Activated B cell treated with CpG ODN at 0.5 μM for 24 hours (primary cell): Measurements from ENCODE around the gene TMPRSS13. TPM values are rescaled to one million over a fixed set of nuclear protein-coding genes. Genes with fewer than 3 reads are reported as not detected.
"Not testable (repeated sequence)": the region's sequence is repeated elsewhere in the genome, so short reads cannot be mapped to it uniquely, and the experiment has no call there.

Experiments used
- ATAC-seq: fragments of 200-7000 bp; cut with Tn5 transposase; one replicate; pipeline ENCODE4 v1.10.0; 2021; ENCODE audit warnings: low read depth, mild to moderate bottlenecking, moderate library complexity
- CTCF ChIA-PET: fragments of 350-600 bp; sonication (Branson Sonifier 250); formaldehyde crosslinking; loops from one replicate; lab custom pipeline; 2021; ENCODE audit warnings: antibody characterized with exemption; lab: Charles Lee
- POLR2A ChIA-PET: fragments of 350-600 bp; sonication (Branson Sonifier 250); formaldehyde crosslinking; loops from one replicate; lab custom pipeline; 2021; ENCODE audit warnings: antibody characterized with exemption; lab: Charles Lee
- DNase-seq: peaks from one replicate; pipeline ENCODE4 v3.0.0; 2022
- H3K27ac Mint-ChIP-seq: one replicate; pipeline ENCODE4 v1.8.0; 2020; ENCODE audit warnings: mixed read lengths
- H3K27me3 Mint-ChIP-seq: one replicate; pipeline ENCODE4 v1.8.0; 2021; ENCODE audit warnings: mixed read lengths
- H3K36me3 Mint-ChIP-seq: one replicate; pipeline ENCODE4 v1.8.0; 2021; ENCODE audit warnings: low read depth, mixed read lengths
- H3K4me1 Mint-ChIP-seq: one replicate; pipeline ENCODE4 v1.8.0; 2021; ENCODE audit warnings: mixed read lengths
- H3K4me3 Mint-ChIP-seq: one replicate; pipeline ENCODE4 v1.8.0; 2020; ENCODE audit warnings: mild to moderate bottlenecking, mixed read lengths
- H3K9me3 Mint-ChIP-seq: one replicate; pipeline ENCODE4 v1.8.0; 2020; ENCODE audit warnings: mixed read lengths
- intact Hi-C: fragments of 100-400 bp; cut with micrococcal nuclease; formaldehyde crosslinking; loops from one replicate; pipeline ENCODE4 v1.15.1; 2024
- total RNA-seq: library from RNA; stranded (reverse); gene quantifications from 2 replicates; pipeline ENCODE4 v1.2.3, GENCODE V29; 2022
- TF ChIP-seq, protein P1 (sequence below): fragments of 200-600 bp; IDR thresholded peaks from one replicate; pipeline ENCODE4 v1.8.0; 2022; ENCODE audit warnings: antibody characterized with exemption, mild to moderate bottlenecking

The TMPRSS13 gene
- total RNA-seq, 1 donor from 2014 or later: 3.7 TPM

DNA sequence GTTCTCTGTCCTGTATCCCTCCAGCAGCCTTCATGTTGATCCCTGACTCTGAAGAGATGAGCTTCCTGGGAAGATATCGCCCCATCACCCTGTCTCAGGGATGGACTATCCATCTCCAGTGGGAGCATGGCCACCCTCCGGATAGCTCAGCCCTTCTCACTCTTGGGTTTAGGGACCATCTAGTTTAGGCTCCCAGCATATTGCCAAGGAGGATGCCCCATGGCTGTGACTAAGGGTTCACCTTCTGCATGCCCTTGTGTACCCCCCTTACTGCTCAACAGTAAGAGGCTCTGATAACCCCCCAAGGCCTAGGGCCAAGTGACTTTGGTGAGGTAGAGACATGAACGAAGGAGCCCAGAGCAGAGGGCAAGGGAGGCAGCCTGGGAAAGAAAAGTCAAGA, 1.3 kb downstream of the TMPRSS13 start:
- intact Hi-C loops: no loop called here
- H3K4me3 Mint-ChIP-seq: no peak overlapping the region
- no peak for ATAC-seq
- ChIA-PET POLR2A (no interaction called here), CTCF (interaction anchor here (0.6 to 2.2 kb wide), 2 partner anchors 19 to 83 kb away, joined by 3 to 8 read pairs; no protein-coding TSS in a partner anchor)
- H3K27ac Mint-ChIP-seq: no peak overlapping the region
- TF ChIP-seq, protein P1, sequence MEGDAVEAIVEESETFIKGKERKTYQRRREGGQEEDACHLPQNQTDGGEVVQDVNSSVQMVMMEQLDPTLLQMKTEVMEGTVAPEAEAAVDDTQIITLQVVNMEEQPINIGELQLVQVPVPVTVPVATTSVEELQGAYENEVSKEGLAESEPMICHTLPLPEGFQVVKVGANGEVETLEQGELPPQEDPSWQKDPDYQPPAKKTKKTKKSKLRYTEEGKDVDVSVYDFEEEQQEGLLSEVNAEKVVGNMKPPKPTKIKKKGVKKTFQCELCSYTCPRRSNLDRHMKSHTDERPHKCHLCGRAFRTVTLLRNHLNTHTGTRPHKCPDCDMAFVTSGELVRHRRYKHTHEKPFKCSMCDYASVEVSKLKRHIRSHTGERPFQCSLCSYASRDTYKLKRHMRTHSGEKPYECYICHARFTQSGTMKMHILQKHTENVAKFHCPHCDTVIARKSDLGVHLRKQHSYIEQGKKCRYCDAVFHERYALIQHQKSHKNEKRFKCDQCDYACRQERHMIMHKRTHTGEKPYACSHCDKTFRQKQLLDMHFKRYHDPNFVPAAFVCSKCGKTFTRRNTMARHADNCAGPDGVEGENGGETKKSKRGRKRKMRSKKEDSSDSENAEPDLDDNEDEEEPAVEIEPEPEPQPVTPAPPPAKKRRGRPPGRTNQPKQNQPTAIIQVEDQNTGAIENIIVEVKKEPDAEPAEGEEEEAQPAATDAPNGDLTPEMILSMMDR: no peak
- H3K36me3 Mint-ChIP-seq: no peaks in the 10 kb centered on the region
- peaks cover 2% of the 10 kb centered on the region for H3K27me3 Mint-ChIP-seq
- no peaks in the 10 kb centered on the region for H3K9me3 Mint-ChIP-seq
- peaks cover 14% of the 10 kb centered on the region for H3K4me1 Mint-ChIP-seq
- DNase-seq: no peak

DNA sequence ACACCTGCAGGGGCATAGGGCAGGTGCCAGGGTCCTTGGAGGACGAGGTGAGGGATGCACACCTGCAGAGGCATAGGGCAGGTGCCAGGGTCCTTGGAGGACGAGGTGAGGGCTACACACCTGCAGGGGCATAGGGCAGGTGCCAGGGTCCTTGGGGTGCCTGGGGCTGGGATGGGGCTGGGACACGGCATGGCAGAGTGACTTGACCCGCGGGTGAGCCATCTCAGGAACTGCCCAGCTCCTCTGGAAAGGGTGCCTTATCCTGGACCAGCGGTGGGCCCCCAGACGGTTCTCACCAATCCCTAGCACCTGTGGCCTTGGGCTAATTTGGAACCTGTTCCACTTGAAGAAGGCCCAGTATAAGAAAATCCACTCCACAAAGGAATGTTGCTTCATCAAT, 3.0 kb downstream of the TMPRSS13 start:
- CTCF ChIA-PET, ATAC-seq, intact Hi-C loops, H3K27me3 Mint-ChIP-seq, H3K36me3 Mint-ChIP-seq, DNase-seq, H3K4me3 Mint-ChIP-seq, H3K9me3 Mint-ChIP-seq, POLR2A ChIA-PET, H3K27ac Mint-ChIP-seq: not testable (repeated sequence)
- H3K4me1 Mint-ChIP-seq: peaks cover 13% of the 10 kb centered on the region

DNA sequence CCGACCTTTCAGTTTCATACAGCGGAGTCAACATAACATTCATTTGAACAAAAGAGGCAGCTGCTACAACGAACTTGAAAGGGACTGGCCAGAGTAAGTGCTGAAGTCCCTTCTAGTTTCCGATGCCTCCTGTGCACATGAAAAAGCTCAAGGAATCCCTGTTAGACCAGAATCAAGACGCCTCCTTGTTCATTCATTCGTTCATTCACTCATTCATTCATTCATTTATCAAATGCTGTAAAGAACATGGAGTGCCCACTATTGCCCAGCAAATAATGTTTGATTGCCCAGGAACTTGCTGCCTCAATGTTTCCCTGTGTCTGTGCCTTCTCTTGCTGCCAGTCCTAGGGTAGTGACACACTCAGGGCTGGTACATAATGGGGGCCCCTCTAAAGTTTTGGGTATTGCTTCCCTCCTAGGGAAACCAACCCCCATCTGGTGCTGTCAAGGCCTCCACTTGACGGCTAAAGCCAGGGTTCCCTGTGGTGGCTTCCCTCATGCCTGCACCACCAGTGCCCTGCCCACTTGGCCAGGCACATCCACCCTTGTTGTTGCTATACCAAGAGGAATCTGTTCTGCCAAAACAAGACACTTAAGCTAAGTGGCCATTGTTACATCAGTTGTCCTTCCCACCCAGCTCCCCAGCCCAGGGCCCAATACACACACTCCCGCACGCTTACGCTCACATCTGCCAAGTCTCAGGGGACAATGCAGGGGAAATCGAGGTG, 3.8 kb downstream of the TMPRSS13 start:
- no peaks in the 10 kb centered on the region for H3K9me3 Mint-ChIP-seq

DNA sequence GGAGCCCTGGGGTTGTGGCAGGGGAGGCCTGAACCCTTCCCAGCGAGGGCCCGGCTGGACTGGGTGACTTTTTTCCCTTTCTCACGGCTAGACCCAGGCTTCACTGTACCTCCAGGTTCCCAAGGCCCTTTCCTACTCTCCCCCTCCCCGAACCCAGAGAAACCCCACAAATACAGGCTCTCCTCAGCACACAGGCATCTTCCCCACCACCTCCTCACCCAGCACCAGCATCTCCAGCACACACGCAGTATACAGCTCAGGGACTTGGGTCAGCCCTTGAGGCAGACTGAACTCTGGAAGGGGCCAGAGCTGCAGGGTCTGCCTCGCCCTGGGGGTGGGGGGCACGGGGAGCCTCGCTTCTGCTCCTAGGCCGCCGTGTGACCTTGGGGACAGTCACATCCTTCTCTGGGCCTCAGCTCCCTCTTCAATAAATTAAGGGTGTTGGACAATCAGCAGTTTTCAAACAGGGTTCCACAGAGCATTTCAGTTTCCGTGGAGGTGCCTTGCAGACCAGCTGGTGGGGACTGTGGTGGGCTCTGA, 4.5 kb downstream of the TMPRSS13 start:
- intact Hi-C loops: no loop called here
- Mint-ChIP-seq H3K27ac (no peak overlapping the region), H3K9me3 (no peaks in the 10 kb centered on the region), H3K4me1 (peaks cover 8% of the 10 kb centered on the region), H3K27me3 (peaks cover 2% of the 10 kb centered on the region), H3K4me3 (no peak overlapping the region), H3K36me3 (no peaks in the 10 kb centered on the region)
- TF ChIP-seq, protein P1: no peak
- CTCF ChIA-PET: interaction anchor here (1.1 kb wide), 1 partner anchor 22 kb away, joined by 4 read pairs; no protein-coding TSS in a partner anchor
- no peak for DNase-seq
- POLR2A ChIA-PET: no interaction called here
- no peak for ATAC-seq

More for the DNA sequence above, 3.8 kb downstream of the TMPRSS13 start:
- TF ChIP-seq, protein P1: no peak
- no peak overlapping the region for H3K4me3 Mint-ChIP-seq
- no peaks in the 10 kb centered on the region for H3K36me3 Mint-ChIP-seq
- DNase-seq: no peak
- CTCF ChIA-PET: interaction anchor here (1.1 kb wide), 1 partner anchor 21 kb away, joined by 4 read pairs; no protein-coding TSS in a partner anchor
- POLR2A ChIA-PET: no interaction called here
- no peak for ATAC-seq
- peaks cover 7% of the 10 kb centered on the region for H3K4me1 Mint-ChIP-seq
- H3K27ac Mint-ChIP-seq: no peak overlapping the region
- peaks cover 2% of the 10 kb centered on the region for H3K27me3 Mint-ChIP-seq
- intact Hi-C loops: no loop called here

DNA sequence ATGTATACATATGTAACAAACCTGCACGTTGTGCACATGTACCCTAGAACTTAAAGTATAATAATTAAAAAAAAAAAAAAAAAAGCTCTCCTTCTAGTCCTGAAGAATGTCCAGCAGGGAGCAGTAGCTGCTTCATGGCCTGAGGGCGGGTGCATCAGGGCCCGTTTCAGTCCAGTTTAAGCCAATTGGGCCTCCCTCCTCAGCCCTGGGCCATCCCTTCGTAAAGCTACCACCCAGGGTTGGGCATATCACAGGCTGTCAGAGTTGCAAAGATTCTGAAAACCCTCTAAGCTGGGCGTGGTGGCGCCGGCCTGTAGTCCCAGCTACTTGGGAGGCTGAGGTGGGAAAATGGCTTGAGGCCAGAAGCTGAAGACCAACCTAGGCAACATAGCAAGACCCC, 5.4 kb downstream of the TMPRSS13 start:
- Mint-ChIP-seq H3K4me3 (no peak overlapping the region), H3K4me1 (peaks cover 15% of the 10 kb centered on the region), H3K27me3 (no peaks in the 10 kb centered on the region), H3K9me3 (no peaks in the 10 kb centered on the region), H3K27ac (no peak overlapping the region), H3K36me3 (no peaks in the 10 kb centered on the region)
- no peak for ATAC-seq
- intact Hi-C loops: no loop called here
- ChIA-PET CTCF (interaction anchor here (2.1 kb wide), 1 partner anchor 23 kb away, joined by 6 read pairs; no protein-coding TSS in a partner anchor), POLR2A (interaction anchor here (1.1 kb wide), 1 partner anchor 83 kb away, joined by 4 read pairs; no protein-coding TSS in a partner anchor)
- TF ChIP-seq, protein P1: no peak
- DNase-seq: no peak
